HG03196 (cell line): ENCODE results near the gene PTPRA.
"Not testable (repeated sequence)": the region's sequence is repeated elsewhere in the genome, so short reads cannot be mapped to it uniquely, and the experiment has no call there.

Source experiments
- ATAC-seq: cut with Tn5 transposase; IDR thresholded peaks from one replicate; pipeline ENCODE4 v1.9.1; 2021; ENCODE audit not compliant: unreplicated experiment

Gene PTPRA

GRCh38 chr20:2873010-2873746 is at the start of gene PTPRA:
PTPRA (plus strand) TSS chr20:2873481; CDS start chr20:2964278, 90,797 bp downstream.
- ATAC-seq: peak; percentile 80

- ATAC-seq: no peak
Observed at GRCh38 chr20:2825761-2826160, 47.5 kb upstream of the PTPRA start.

GRCh38 chr20:2826655-2827054 is 46.6 kb upstream of the PTPRA start:
- no peak for ATAC-seq

GRCh38 chr20:2829376-2829775 is 43.9 kb upstream of the PTPRA start:
- no peak for ATAC-seq

- not testable (repeated sequence) for ATAC-seq
Observed at GRCh38 chr20:2831206-2831605, 42.1 kb upstream of the PTPRA start.

- ATAC-seq: no peak
Observed at GRCh38 chr20:2833761-2834160, 39.5 kb upstream of the PTPRA start.

GRCh38 chr20:2834401-2835110 is 38.7 kb upstream of the PTPRA start:
- ATAC-seq: no peak

GRCh38 chr20:2835331-2835796 is 37.9 kb upstream of the PTPRA start:
- ATAC-seq: no peak

- ATAC-seq: no peak
Observed at GRCh38 chr20:2836035-2836434, 37.2 kb upstream of the PTPRA start.

- no peak for ATAC-seq
Observed at GRCh38 chr20:2837221-2837960, 35.9 kb upstream of the PTPRA start.

GRCh38 chr20:2838170-2838797 is 35.0 kb upstream of the PTPRA start:
- ATAC-seq: no peak

- ATAC-seq: no peak
Observed at GRCh38 chr20:2838847-2839671, 34.2 kb upstream of the PTPRA start.

- no peak for ATAC-seq
Observed at GRCh38 chr20:2839732-2840137, 33.5 kb upstream of the PTPRA start.

GRCh38 chr20:2840138-2840966 is 32.9 kb upstream of the PTPRA start, which contains the start of the genes PCED1A and VPS16:
PCED1A (minus strand) TSS chr20:2840655; CDS start chr20:2839912, 743 bp downstream.
VPS16 (plus strand) TSS chr20:2840745; CDS start chr20:2840775, 30 bp downstream.
- peak; percentile 94 for ATAC-seq

- peak; percentile 26 for ATAC-seq
Observed at GRCh38 chr20:2840967-2841531, 32.2 kb upstream of the PTPRA start.

GRCh38 chr20:2845607-2846006 is 27.7 kb upstream of the PTPRA start:
- ATAC-seq: no peak

- no peak for ATAC-seq
Observed at GRCh38 chr20:2846698-2847097, 26.6 kb upstream of the PTPRA start.

GRCh38 chr20:2847802-2848201 is 25.5 kb upstream of the PTPRA start:
- ATAC-seq: no peak

- no peak for ATAC-seq
Observed at GRCh38 chr20:2849529-2849928, 23.8 kb upstream of the PTPRA start.
